ENCODE measurements around the gene EHD1. TPM values are rescaled to one million over a fixed set of nuclear protein-coding genes. Genes with fewer than 3 reads are reported as not detected.

Gene EHD1
- polyA plus RNA-seq, 2 of the 4 experiments (the other 2 are of a cell fraction), result 25.9 to 37.8 TPM

DNA sequence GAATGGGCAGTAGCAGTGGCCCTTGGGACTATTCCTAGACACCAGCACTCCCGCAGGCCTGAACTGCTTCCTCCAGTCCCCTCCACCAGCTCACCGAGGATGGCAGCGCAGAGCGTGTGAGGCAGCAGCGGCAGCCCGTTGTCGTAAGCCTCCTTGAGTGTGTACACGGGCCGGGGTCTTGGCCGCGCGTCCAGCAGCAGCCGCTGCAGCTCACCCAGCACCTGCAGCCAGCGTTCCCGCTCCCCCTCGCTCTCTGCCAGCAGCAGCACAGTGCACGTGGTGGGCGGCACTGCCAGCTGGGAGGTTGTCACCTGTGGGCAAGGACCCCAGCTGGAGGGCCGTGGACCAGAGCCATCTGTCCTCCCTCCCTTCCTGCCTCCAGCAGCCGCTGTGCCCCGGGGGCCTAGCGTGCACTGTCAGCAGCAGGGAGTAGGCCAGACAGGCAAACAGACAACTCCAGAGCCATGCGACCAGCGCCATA is 47.0 kb downstream of the EHD1 start:
- no peak overlapping the region for H3K27ac ChIP-seq
- H3K9me3 ChIP-seq, result no peaks in the 10 kb centered on the region
- peaks cover 17% of the 10 kb centered on the region for H3K4me1 ChIP-seq
- no peak overlapping the region for H3K4me2 ChIP-seq
- POLR2A ChIA-PET, result no interaction called here
- WGBS (ENCODE audit: missing lambda C conversion rate), result 91% methylated on average over 20 of the region's 24 CpGs
- FAIRE-seq, result no peak
- H3K4me3 ChIP-seq, result no peak overlapping the region
- TF ChIP-seq JUNB (IDR thresholded peaks at IDR 0.05), result no peak
- TF ChIP-seq, protein P1, sequence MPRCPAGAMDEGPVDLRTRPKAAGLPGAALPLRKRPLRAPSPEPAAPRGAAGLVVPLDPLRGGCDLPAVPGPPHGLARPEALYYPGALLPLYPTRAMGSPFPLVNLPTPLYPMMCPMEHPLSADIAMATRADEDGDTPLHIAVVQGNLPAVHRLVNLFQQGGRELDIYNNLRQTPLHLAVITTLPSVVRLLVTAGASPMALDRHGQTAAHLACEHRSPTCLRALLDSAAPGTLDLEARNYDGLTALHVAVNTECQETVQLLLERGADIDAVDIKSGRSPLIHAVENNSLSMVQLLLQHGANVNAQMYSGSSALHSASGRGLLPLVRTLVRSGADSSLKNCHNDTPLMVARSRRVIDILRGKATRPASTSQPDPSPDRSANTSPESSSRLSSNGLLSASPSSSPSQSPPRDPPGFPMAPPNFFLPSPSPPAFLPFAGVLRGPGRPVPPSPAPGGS (IDR thresholded peaks at IDR 0.05), result no peak
- no peak for TF ChIP-seq E2F6 (IDR thresholded peaks at IDR 0.05; ENCODE audit: borderline replicate concordance, low read depth)
- TF ChIP-seq EP300 (IDR thresholded peaks at IDR 0.05), result no peak
- TF ChIP-seq NFE2L2 (conservative IDR thresholded peaks at IDR 0.05; ENCODE audit: low read length), result no peak
- no peak for TF ChIP-seq ZNF302 (CRISPR knock-in tag; IDR thresholded peaks at IDR 0.05)
- TF ChIP-seq EHMT2 (IDR thresholded peaks at IDR 0.05; ENCODE audit: low read depth), result no peak
- no peak for TF ChIP-seq USF2 (IDR thresholded peaks at IDR 0.05)
- no peak for TF ChIP-seq ZFP36 (IDR thresholded peaks at IDR 0.05; ENCODE audit: borderline replicate concordance, partially characterized antibody)
- TF ChIP-seq, protein P2, sequence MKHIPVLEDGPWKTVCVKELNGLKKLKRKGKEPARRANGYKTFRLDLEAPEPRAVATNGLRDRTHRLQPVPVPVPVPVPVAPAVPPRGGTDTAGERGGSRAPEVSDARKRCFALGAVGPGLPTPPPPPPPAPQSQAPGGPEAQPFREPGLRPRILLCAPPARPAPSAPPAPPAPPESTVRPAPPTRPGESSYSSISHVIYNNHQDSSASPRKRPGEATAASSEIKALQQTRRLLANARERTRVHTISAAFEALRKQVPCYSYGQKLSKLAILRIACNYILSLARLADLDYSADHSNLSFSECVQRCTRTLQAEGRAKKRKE (CRISPR knock-in tag; IDR thresholded peaks at IDR 0.05; ENCODE audit: low read depth), result no peak
- TF ChIP-seq CHD4 (IDR thresholded peaks at IDR 0.05; ENCODE audit: borderline replicate concordance), result no peak
- TF ChIP-seq HEYL (CRISPR knock-in tag; IDR thresholded peaks at IDR 0.05), result no peak
- no peak for TF ChIP-seq RNF2 (IDR thresholded peaks at IDR 0.05; ENCODE audit: borderline replicate concordance, low read depth)
- no peak for TF ChIP-seq PBX3 (IDR thresholded peaks at IDR 0.05)
- no peak for TF ChIP-seq CBX2 (IDR thresholded peaks at IDR 0.05; ENCODE audit: borderline replicate concordance, low read depth)
- TF ChIP-seq SMC3 (IDR thresholded peaks at IDR 0.05), result no peak
- CTCF ChIA-PET, result interaction anchor here (2.4 to 39.4 kb wide), 3 partner anchors 12 to 56 kb away, joined by 12 to 1607 read pairs (median 13); partner anchors contain the start of genes CDC42BPG and EHD1
- DNase-seq (ENCODE audit: low read depth in 1 of 2, low spot score in 1 of 2), result no peak
- no peak for ATAC-seq

DNA sequence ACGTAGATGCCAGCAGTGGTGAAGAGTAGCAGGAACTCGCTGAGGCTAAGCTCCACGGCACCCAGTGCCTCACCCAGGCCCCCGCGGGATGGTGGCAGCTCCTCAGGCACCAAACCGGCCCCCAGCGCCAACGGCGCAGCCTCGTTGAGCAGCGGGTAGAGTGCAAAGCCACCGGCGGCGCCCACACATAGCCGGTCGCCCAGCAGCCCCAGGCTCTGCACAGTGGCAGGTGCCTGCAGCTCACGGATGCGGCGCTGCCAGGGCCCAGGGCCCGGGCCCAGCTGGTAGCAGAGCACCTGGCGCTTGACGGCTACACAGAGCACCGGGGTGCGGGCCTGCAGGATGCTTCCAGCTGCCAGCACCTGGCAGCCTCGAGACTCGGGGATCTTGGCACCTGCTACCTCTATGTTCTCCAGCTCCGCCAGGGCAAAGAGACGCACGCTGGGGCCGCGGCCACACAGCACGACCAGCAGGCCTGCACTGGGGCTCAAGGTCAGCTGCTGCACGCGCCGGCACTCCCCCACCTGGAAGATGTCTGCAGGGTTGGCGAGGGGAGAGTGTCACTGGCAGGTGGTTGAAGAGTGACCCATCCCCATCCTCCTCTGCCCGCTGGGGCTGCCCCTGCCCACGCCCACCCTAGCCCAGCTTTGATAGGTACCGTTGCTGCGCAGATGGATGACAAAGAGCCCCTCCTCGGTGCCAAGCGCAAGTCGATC is 48.7 kb downstream of the EHD1 start:
- ATAC-seq (no peak), DNase-seq (ENCODE audit: low read depth in 1 of 2, low spot score in 1 of 2) (no peak), FAIRE-seq (no peak)
- Histone ChIP-seq H3K27ac (no peak overlapping the region), H3K4me2 (no peak overlapping the region), H3K9me3 (no peaks in the 10 kb centered on the region), H3K4me1 (peaks cover 1% of the 10 kb centered on the region), H3K4me3 (no peak overlapping the region)
- CTCF ChIA-PET, result interaction anchor here (1.8 to 3.1 kb wide), 3 partner anchors 14 to 65 kb away, joined by 8 to 13 read pairs (median 12); partner anchors contain the start of gene CDC42BPG
- POLR2A ChIA-PET, result no interaction called here
- 84% methylated on average over 28 of the region's 43 CpGs for WGBS (ENCODE audit: missing lambda C conversion rate)
- TF ChIP-seq CEBPB (IDR thresholded peaks at IDR 0.05) (no peak), RNF2 (IDR thresholded peaks at IDR 0.05; ENCODE audit: borderline replicate concordance, low read depth) (no peak), HOXB13 (CRISPR knock-in tag; IDR thresholded peaks at IDR 0.05; ENCODE audit: low read depth) (no peak), SREBF2 (IDR thresholded peaks at IDR 0.05) (no peak), MAX (IDR thresholded peaks at IDR 0.05) (no peak), EHMT2 (IDR thresholded peaks at IDR 0.05; ENCODE audit: low read depth) (no peak), E2F6 (IDR thresholded peaks at IDR 0.05; ENCODE audit: borderline replicate concordance, low read depth) (no peak), POLR2A (IDR thresholded peaks at IDR 0.05; ENCODE audit: low read length) (no peak), ZFP36 (IDR thresholded peaks at IDR 0.05; ENCODE audit: borderline replicate concordance, partially characterized antibody) (no peak), MAZ (IDR thresholded peaks at IDR 0.05; ENCODE audit: borderline replicate concordance, low read depth, low read length) (no peak), POLR2AphosphoS2 (conservative IDR thresholded peaks at IDR 0.05; ENCODE audit: low read length) (no peak)
- TF ChIP-seq, protein P1 (IDR thresholded peaks at IDR 0.05), result no peak

Measured in A549 (cell line).